Neural progenitor cell (in vitro differentiated cells): ENCODE measurements around the gene MCIDAS.

Source experiments
- EZH2 ChIP-seq: fragments of 200-600 bp; sonication (generic); IDR thresholded peaks from 2 replicates; pipeline ENCODE4 v1.6.1; 2017; ENCODE audit warnings: antibody characterized with exemption, mild to moderate bottlenecking, moderate library complexity
- EZH2phosphoT487 ChIP-seq: fragments of 200-600 bp; sonication (generic); IDR thresholded peaks from 2 replicates; pipeline ENCODE4 v1.6.1; 2017; ENCODE audit warnings: antibody characterized with exemption
- TF ChIP-seq, protein P1 (sequence below): fragments of 200-600 bp; sonication (generic); IDR thresholded peaks from 2 replicates; pipeline ENCODE4 v1.5.1; 2017; ENCODE audit warnings: antibody characterized with exemption, mild to moderate bottlenecking

DNA sequence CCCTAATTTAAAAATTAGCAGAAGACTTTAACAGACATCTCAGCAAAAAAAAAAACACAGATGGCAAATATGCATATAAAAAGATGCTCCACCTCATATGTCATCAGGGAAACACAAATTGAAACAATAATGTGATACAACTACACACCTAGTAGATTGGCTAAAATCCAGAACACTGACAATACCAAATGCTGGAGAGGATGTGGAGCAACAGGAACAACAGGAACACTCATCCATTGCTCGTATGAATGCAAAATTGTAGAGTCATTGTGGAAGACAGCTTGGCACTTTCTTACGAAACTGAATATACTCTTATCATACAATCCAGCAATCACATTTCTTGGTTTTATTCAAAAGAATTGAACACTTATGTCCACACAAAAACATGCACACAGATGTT, 22.1 kb downstream of the MCIDAS start:
- TF ChIP-seq, protein P1, sequence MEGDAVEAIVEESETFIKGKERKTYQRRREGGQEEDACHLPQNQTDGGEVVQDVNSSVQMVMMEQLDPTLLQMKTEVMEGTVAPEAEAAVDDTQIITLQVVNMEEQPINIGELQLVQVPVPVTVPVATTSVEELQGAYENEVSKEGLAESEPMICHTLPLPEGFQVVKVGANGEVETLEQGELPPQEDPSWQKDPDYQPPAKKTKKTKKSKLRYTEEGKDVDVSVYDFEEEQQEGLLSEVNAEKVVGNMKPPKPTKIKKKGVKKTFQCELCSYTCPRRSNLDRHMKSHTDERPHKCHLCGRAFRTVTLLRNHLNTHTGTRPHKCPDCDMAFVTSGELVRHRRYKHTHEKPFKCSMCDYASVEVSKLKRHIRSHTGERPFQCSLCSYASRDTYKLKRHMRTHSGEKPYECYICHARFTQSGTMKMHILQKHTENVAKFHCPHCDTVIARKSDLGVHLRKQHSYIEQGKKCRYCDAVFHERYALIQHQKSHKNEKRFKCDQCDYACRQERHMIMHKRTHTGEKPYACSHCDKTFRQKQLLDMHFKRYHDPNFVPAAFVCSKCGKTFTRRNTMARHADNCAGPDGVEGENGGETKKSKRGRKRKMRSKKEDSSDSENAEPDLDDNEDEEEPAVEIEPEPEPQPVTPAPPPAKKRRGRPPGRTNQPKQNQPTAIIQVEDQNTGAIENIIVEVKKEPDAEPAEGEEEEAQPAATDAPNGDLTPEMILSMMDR = no peak
- TF ChIP-seq EZH2 = no peak
- no peak for TF ChIP-seq EZH2phosphoT487
